Measurements from ENCODE around the gene TMEM263.

The TMEM263 gene

DNA sequence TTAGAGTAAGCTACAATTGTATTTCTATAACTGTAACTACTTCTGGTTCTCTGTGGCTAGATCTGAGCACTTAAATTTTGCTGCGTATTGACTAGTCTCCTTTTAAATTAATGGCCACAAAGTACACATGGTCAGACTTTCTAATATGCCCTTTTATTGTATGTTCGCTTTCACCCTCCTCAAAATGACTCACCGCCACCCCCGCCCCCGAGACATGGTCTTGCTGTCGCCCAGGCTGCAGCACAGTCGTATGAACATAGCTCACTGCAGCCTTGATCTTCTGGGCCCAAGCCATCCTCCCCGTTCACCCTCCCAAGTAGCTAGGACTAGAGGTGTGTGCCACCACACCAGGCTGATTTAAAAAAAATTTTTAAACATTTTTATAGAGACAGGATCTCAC lies 19.4 kb downstream of the TMEM263 start:
- Histone ChIP-seq H3K36me3 (ENCODE audit: insufficient read depth, low read length) (peaks cover 25% of the 10 kb centered on the region), H3K27ac (ENCODE audit: low read depth, low read length) (no peak overlapping the region), H3K4me1 (ENCODE audit: insufficient read depth, low read length) (peaks cover 45% of the 10 kb centered on the region)

DNA sequence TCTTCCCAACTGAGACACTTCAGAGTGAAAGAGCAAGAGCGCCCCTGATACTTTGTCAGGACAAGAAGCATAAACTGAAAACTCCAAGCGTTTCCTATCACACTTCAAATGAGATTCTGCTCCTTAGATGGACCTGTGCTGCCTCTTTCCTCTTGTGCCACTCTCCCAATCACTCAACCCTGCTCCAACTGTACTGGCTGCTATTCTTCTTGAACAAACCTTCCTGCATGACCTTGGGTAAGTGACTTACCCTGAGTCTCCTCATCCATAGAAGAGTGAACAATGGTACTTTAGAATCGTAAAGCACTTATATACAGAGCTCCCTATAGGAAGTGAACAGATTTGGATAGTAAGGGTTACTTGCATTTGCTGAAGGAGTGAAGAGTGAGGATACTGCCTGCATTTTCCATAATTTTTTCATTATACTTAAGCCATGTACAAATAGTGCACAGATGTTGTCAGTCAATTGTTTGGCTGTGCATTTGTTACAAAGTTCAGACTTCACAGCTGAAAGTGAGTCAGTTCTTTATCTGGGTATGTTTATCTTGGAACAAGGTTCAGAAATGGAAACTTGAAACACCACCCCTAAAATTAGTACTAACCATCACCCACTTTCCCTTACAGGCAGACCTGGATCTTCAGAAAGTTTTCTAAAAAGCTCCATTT lies 20.4 kb downstream of the TMEM263 start:
- H3K9me3 ChIP-seq (ENCODE audit: low read length), result no peaks in the 10 kb centered on the region
- peaks cover 18% of the 10 kb centered on the region for H3K36me3 ChIP-seq (ENCODE audit: insufficient read depth, low read length)
- no peak overlapping the region for H3K27ac ChIP-seq (ENCODE audit: low read depth, low read length)
- no peaks in the 10 kb centered on the region for H3K27me3 ChIP-seq (ENCODE audit: control insufficient read depth in 1 of 2, insufficient read depth in 2 of 2, low read length in 2 of 2)
- H3K9ac ChIP-seq (ENCODE audit: low read length), result no peak overlapping the region
- H3K4me1 ChIP-seq (ENCODE audit: insufficient read depth, low read length), result peaks cover 45% of the 10 kb centered on the region
- H3K4me3 ChIP-seq (ENCODE audit: low read depth in 1 of 2, low read length in 2 of 2), result no peak overlapping the region

More for the DNA sequence above, 19.4 kb downstream of the TMEM263 start:
- Histone ChIP-seq H3K27me3 (ENCODE audit: control insufficient read depth in 1 of 2, insufficient read depth in 2 of 2, low read length in 2 of 2) (no peaks in the 10 kb centered on the region), H3K9ac (ENCODE audit: low read length) (no peak overlapping the region), H3K9me3 (ENCODE audit: low read length) (no peaks in the 10 kb centered on the region), H3K4me3 (ENCODE audit: low read depth in 1 of 2, low read length in 2 of 2) (no peak overlapping the region)

GRCh38 chr12:106976668-106977067 lies 21.0 kb downstream of the TMEM263 start:
- Histone ChIP-seq H3K27ac (ENCODE audit: low read depth, low read length) (no peak overlapping the region), H3K4me1 (ENCODE audit: insufficient read depth, low read length) (peaks cover 45% of the 10 kb centered on the region), H3K9ac (ENCODE audit: low read length) (no peak overlapping the region), H3K4me3 (ENCODE audit: low read depth in 1 of 2, low read length in 2 of 2) (no peak overlapping the region), H3K9me3 (ENCODE audit: low read length) (no peaks in the 10 kb centered on the region), H3K36me3 (ENCODE audit: insufficient read depth, low read length) (peaks cover 12% of the 10 kb centered on the region), H3K27me3 (ENCODE audit: control insufficient read depth in 1 of 2, insufficient read depth in 2 of 2, low read length in 2 of 2) (no peaks in the 10 kb centered on the region)

DNA sequence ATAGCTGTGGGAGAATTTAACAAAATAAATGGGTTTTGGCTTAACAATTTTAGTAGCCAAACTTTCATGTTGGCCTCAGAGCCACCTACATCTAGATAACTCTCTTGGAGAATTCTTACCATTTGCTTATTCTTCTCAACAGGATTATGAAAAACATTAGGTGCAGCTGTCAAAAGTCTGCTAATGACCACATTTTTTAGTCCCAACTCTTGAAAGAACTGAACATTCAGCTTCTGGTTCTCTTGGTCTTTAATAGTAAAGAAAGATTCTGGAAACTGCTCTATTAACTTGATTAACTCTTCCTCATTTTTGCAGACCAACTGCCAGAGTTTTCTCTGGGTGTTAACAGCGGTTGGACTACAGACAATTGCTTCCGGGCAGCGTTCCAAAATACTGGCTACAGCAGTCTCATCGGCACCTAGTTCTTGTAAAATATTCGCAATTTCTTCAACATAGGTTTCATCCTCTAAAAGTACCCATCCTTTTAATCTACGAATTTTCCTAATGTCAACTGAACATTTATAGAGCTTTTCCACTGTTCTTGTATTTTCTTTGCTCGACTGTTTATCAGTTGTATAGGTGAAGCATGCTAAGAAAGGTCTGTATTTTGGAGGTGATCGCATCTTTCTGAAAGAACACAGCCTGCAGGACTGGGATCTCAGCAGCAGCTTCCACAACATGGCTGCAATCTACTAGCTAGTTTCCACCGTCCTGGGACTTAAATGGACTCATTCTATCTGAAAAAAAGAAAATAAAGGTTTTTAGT lies 22.5 kb downstream of the TMEM263 start:
- peaks cover 40% of the 10 kb centered on the region for H3K4me1 ChIP-seq (ENCODE audit: insufficient read depth, low read length)
- no peak overlapping the region for H3K9ac ChIP-seq (ENCODE audit: low read length)
- H3K27ac ChIP-seq (ENCODE audit: low read depth, low read length), result peak overlapping the region; percentile 0
- no peaks in the 10 kb centered on the region for H3K9me3 ChIP-seq (ENCODE audit: low read length)
- H3K27me3 ChIP-seq (ENCODE audit: control insufficient read depth in 1 of 2, insufficient read depth in 2 of 2, low read length in 2 of 2), result no peaks in the 10 kb centered on the region
- no peak overlapping the region for H3K4me3 ChIP-seq (ENCODE audit: low read depth in 1 of 2, low read length in 2 of 2)
- H3K36me3 ChIP-seq (ENCODE audit: insufficient read depth, low read length), result peaks cover 5% of the 10 kb centered on the region

DNA sequence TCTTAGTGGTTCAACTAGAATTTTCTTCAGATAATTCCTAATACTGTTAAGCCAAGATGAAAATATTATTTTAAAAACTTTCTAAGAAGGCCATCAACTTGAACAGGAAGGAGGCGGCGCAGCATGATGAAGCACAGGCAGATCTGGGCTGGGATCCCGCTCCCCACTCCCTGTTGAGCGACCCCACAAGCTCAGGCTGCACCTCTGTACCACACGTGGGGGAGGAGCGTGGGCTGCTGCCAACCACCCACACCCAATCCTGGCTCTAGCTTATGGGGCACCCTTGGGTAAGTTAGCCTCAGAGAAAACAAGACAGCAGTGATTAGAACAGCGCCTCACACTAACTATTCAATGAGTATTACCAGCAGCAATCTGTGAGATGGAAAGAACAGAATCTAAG lies 25.2 kb downstream of the TMEM263 start:
- H3K4me1 ChIP-seq (ENCODE audit: insufficient read depth, low read length), result peaks cover 39% of the 10 kb centered on the region
- no peak overlapping the region for H3K27ac ChIP-seq (ENCODE audit: low read depth, low read length)

GRCh38 chr12:106981788-106982187 lies 26.1 kb downstream of the TMEM263 start:
- Histone ChIP-seq H3K36me3 (ENCODE audit: insufficient read depth, low read length) (peaks cover 23% of the 10 kb centered on the region), H3K4me1 (ENCODE audit: insufficient read depth, low read length) (peaks cover 37% of the 10 kb centered on the region), H3K9me3 (ENCODE audit: low read length) (no peaks in the 10 kb centered on the region), H3K27ac (ENCODE audit: low read depth, low read length) (no peak overlapping the region), H3K27me3 (ENCODE audit: control insufficient read depth in 1 of 2, insufficient read depth in 2 of 2, low read length in 2 of 2) (no peaks in the 10 kb centered on the region), H3K9ac (ENCODE audit: low read length) (no peak overlapping the region), H3K4me3 (ENCODE audit: low read depth in 1 of 2, low read length in 2 of 2) (no peak overlapping the region)

More for the DNA sequence above, 25.2 kb downstream of the TMEM263 start:
- Histone ChIP-seq H3K9ac (ENCODE audit: low read length) (no peak overlapping the region), H3K27me3 (ENCODE audit: control insufficient read depth in 1 of 2, insufficient read depth in 2 of 2, low read length in 2 of 2) (no peaks in the 10 kb centered on the region), H3K9me3 (ENCODE audit: low read length) (no peaks in the 10 kb centered on the region), H3K4me3 (ENCODE audit: low read depth in 1 of 2, low read length in 2 of 2) (no peak overlapping the region), H3K36me3 (ENCODE audit: insufficient read depth, low read length) (peaks cover 21% of the 10 kb centered on the region)

DNA sequence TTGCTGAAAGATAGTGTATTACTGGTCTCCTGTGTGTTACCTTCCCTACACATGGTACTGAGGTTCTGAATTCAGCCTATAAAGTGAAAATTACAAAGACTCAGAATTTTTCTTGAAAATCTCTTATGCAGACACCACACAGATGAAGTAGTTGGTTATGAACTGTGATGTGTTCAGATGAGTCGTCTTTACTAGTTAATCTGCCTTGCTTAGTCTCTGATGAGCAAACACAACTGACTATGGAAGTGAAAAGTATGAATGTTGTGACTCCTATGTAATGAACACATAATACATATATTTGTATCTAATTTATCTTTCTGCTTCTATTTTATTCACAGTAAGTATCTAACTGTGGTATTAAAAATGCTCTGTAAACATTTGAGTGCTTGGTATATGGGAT lies 26.5 kb downstream of the TMEM263 start:
- peaks cover 23% of the 10 kb centered on the region for H3K36me3 ChIP-seq (ENCODE audit: insufficient read depth, low read length)
- no peaks in the 10 kb centered on the region for H3K27me3 ChIP-seq (ENCODE audit: control insufficient read depth in 1 of 2, insufficient read depth in 2 of 2, low read length in 2 of 2)
- no peaks in the 10 kb centered on the region for H3K9me3 ChIP-seq (ENCODE audit: low read length)
- H3K4me1 ChIP-seq (ENCODE audit: insufficient read depth, low read length), result peaks cover 35% of the 10 kb centered on the region
- no peak overlapping the region for H3K9ac ChIP-seq (ENCODE audit: low read length)
- H3K4me3 ChIP-seq (ENCODE audit: low read depth in 1 of 2, low read length in 2 of 2), result no peak overlapping the region
- H3K27ac ChIP-seq (ENCODE audit: low read depth, low read length), result no peak overlapping the region

GRCh38 chr12:106984588-106985137 lies 29.0 kb downstream of the TMEM263 start:
- Histone ChIP-seq H3K27me3 (ENCODE audit: control insufficient read depth in 1 of 2, insufficient read depth in 2 of 2, low read length in 2 of 2) (no peaks in the 10 kb centered on the region), H3K27ac (ENCODE audit: low read depth, low read length) (no peak overlapping the region), H3K9me3 (ENCODE audit: low read length) (no peaks in the 10 kb centered on the region), H3K9ac (ENCODE audit: low read length) (no peak overlapping the region), H3K36me3 (ENCODE audit: insufficient read depth, low read length) (peaks cover 23% of the 10 kb centered on the region), H3K4me1 (ENCODE audit: insufficient read depth, low read length) (peaks cover 24% of the 10 kb centered on the region), H3K4me3 (ENCODE audit: low read depth in 1 of 2, low read length in 2 of 2) (peak overlapping the region in 1 of 2 donors; percentile 91)

DNA sequence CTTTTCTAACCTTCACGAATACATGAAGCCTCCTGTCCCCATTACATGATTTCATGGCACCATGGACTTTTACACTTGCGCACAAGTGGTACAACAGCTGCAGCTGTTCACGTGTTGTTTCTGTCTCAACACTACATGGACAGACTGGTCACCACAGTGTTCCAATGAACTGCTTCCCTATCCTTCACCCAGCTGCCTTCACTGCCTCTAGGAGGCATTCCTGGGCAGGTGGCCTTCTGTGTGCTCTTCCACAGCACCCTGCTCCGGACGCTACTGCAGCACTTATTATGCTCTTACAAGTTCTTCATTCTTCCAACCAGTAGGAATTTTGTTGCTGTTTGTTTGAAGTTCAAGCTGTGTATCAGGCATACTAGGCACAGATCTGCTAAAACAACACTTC lies 29.8 kb downstream of the TMEM263 start:
- Histone ChIP-seq H3K4me3 (ENCODE audit: low read depth in 1 of 2, low read length in 2 of 2) (peak overlapping the region in 1 of 2 donors; percentile 91), H3K27me3 (ENCODE audit: control insufficient read depth in 1 of 2, insufficient read depth in 2 of 2, low read length in 2 of 2) (no peaks in the 10 kb centered on the region), H3K9me3 (ENCODE audit: low read length) (no peaks in the 10 kb centered on the region), H3K27ac (ENCODE audit: low read depth, low read length) (no peak overlapping the region), H3K4me1 (ENCODE audit: insufficient read depth, low read length) (peaks cover 24% of the 10 kb centered on the region), H3K36me3 (ENCODE audit: insufficient read depth, low read length) (peaks cover 23% of the 10 kb centered on the region), H3K9ac (ENCODE audit: low read length) (no peak overlapping the region)

DNA sequence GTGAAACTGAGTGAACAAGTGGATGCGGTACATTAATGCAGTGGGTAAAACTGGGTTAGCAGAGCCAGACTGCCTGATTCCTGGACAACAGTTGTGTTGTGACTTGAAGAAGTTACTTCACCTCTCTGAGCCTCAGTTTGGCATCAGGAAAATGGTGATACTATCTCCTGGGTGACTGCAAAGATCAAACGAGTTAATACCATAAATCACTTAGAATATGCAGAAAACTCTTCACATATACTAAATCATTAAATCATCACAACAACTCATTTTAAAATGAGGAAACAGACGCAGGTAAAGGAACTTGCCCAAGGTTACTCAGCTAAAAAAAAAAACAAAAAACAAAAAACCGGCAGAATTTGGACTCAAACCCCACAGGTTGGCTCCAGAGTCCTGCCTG lies 30.4 kb downstream of the TMEM263 start:
- Histone ChIP-seq H3K9me3 (ENCODE audit: low read length) (no peaks in the 10 kb centered on the region), H3K36me3 (ENCODE audit: insufficient read depth, low read length) (peaks cover 23% of the 10 kb centered on the region), H3K27me3 (ENCODE audit: control insufficient read depth in 1 of 2, insufficient read depth in 2 of 2, low read length in 2 of 2) (no peaks in the 10 kb centered on the region), H3K4me3 (ENCODE audit: low read depth in 1 of 2, low read length in 2 of 2) (peak overlapping the region; percentile 67 to 91), H3K27ac (ENCODE audit: low read depth, low read length) (peak overlapping the region; percentile 86), H3K9ac (ENCODE audit: low read length) (peak overlapping the region; percentile 88), H3K4me1 (ENCODE audit: insufficient read depth, low read length) (peaks cover 24% of the 10 kb centered on the region)

DNA sequence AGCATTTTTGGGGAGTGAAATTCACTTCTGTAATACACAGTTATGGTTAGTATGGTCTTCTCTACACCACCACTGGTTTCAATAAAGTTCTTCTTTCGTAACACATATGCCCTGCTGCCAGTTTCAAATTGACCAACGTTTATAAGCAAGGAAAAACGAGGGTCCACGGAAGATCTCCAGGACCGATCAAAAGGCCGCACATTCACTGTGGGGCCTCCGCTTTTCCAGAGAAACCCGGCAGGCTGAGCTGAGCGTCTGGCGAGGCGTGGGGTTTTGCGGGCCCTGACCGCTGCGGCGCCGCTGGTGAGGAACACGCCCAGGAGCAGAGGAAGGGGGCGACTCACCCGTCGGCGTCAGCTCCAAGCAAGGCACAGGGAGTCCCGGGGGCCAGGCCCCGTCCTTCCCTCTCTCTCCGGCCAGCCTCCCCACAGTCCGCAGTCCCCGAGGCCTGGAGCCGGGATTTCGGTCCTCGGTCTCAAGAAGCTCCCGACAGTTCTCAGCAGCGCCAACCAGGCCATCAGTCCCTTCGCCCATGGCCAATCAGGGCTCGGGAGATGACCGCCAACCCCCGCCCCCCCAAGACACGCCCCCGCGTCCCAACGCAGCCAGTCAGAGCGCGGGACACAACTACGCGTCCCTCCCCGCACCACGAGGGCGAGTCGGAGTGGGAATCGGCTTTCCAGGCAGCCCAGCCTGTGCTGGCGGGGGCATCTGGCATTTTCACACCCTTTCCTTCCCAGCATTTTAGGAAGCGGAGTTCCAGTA lies 31.1 kb downstream of the TMEM263 start, which contains the start of gene MTERF2:
Gene MTERF2 (minus strand): TSS at position 522 of the 765 bp plus-strand sequence. CDS start 8,432 bp downstream, outside the sequence.
- Histone ChIP-seq H3K27ac (ENCODE audit: low read depth, low read length) (peak within 1 kb of the TSS; percentile 86), H3K9ac (ENCODE audit: low read length) (peak within 1 kb of the TSS; percentile 88), H3K4me1 (ENCODE audit: insufficient read depth, low read length) (peaks cover 24% of the 10 kb centered on the region), H3K9me3 (ENCODE audit: low read length) (no peaks in the 10 kb centered on the region), H3K27me3 (ENCODE audit: control insufficient read depth in 1 of 2, insufficient read depth in 2 of 2, low read length in 2 of 2) (no peaks in the 10 kb centered on the region), H3K36me3 (ENCODE audit: insufficient read depth, low read length) (peaks cover 23% of the 10 kb centered on the region), H3K4me3 (ENCODE audit: low read depth in 1 of 2, low read length in 2 of 2) (peak within 1 kb of the TSS; percentile 67 to 91)

Data from muscle layer of colon (tissue), 2 donors.